ENCODE measurements around the gene PSKH1.

PSKH1 gene

DNA sequence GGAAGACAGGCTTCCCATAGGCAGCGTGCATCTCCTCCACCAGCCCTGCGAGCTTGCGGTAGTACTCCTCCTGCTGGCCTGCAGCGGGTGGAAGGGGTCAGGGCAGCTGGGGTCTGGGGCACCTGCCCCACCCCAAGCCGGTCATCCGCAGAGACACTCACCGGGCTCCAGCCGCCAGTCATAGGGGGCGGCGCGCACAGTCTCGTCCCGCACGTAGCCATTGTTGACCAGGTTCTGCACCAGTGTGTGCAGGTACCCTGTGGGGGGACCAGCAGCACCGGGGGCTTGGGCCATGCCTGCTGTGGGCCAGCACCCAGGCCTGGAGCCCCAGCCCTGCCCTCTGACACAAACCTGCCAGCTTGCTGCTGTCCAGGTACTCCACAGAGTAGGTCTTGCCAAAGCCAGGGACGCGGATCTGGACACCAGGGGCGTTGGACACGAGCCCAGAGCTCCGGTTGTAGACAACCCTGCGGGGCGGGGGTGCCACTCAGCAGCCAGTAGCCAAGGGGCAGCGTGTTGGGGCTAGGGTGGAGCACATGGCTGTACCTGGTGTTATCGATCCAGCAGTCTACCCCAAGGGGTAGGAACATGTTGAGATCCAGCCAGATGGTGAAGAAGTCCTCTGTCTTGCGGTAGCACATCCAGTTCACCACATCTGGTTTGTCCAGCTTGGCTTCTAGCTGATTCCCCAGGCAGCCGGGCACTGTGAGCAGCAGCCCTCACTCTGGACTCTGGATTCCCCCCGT is 49.6 kb downstream of the PSKH1 start:
- no peak for DNase-seq

DNA sequence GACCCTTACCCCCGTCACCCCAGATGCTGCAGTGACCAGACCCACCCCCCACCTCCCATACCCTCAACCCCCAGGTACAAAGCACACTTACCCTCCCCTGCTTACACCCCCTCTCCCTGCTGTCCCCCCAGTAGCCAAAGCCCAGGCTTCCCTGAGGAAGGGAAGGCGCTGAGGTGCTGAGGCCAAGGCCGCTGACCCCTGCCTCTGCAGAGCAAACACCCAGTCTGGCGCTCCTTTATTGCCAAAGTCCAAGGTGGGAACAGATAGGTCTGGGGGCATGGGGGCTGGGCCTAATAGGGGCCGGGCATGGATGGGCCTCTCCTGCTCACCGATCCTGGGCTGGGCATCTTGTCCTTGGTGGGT is 50.2 kb downstream of the PSKH1 start:
- no peak for DNase-seq

DNA sequence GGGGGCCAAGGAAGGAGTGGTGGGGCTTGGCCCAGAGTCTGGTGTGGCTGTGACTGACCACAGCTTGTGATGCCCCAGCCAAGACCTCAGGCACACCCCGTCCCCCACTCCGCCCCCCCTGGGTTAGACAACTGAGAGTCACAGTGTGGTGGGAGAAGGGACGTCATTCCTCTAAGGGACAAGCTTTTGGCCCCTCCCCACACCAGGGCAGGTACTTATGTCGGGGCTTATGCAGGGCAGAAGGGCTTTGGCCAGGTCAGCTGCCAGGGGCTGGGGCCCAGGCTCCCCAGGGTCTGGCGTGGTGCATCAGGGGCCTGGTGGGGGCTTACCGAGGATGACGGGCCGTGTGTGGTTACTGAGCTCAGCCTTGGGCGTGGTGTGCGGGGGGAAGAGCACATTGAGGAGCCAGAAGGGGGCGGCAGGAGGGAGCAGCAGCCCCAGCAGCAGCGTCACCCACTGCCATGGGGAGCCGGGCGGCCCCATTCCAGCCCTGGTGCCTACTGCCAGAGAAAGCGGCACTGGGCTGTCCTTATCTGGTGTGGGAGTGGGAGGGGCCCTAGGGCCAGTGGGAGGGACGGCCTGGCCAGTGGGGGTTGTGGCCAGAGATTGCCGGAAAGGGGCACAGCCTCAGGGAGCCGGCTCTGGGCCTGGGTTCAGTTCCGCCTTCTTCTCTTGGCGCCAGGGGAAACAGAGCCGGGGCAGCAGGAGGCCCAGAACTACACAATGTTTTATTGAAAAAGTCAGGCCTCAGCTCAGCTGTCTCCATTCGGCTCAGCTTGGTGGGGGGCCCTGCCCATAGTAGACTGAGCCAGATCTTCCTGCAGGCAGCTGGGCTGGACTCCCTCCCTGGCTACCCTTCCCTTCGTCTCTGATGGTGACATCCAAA is 50.8 kb downstream of the PSKH1 start, which contains the start of gene LCAT:
LCAT (minus strand) TSS at position 502 of the 886 bp plus-strand sequence; CDS start at position 483, 19 bp downstream.
- no peak for DNase-seq

DNA sequence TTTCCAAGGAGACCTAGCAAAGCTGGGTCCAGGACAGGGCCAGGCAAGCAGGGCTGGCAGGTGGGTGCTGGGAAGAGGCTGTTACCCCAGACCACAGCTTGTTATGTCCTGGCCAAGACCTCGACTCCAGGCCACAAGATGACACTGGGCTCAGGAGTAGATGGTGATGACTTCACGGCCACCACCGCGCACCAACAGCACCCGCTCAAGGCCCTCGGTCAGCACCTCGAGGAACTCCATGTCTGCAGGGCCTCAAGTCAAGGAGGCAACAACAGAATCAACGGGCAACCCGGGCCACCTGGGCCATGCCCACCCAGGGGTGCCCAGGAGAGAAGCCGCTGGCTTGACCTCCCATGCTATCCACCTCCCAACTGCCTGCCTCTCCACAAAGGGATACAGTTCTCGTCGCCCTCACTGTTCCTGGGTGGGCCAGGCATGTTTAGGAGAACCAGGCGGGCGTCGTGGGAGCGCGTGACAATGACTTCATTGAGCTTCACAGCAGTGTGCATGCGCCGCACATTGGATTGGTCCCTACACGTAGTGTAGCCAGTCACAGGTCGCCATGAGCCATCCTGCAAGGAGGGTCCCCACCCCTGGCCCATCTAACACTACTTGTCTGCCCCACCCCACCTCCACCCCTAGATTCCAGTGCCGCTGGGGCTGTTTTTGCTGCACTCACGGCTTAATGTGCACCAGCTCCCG is 51.8 kb downstream of the PSKH1 start:
- DNase-seq = no peak

DNA sequence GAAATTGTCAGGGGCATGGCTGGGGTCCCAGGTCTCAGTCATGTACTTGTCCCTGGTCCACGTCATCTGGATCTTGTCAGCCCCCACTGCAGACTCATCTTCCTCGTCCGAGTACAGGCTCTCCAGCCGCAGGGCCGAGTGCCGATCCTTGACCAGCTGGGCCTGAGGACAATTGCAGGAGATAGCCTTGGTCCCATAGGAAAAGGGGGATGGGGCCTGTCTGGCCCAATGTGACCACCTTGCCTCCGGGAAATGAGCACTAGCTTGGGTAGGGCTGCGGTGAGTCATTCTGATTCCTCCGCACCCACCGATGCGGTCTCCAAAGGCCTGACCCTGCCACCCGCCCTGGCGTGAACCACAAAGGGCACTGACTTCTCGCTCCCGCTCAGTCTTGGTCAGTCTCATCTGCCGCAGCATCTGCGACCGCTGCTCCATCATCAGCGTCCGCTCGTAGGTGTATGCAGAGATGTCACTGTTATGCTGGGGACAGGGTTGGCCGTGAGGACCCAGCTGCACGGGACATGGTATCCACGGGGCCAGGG is 52.4 kb downstream of the PSKH1 start:
- no peak for DNase-seq

DNA sequence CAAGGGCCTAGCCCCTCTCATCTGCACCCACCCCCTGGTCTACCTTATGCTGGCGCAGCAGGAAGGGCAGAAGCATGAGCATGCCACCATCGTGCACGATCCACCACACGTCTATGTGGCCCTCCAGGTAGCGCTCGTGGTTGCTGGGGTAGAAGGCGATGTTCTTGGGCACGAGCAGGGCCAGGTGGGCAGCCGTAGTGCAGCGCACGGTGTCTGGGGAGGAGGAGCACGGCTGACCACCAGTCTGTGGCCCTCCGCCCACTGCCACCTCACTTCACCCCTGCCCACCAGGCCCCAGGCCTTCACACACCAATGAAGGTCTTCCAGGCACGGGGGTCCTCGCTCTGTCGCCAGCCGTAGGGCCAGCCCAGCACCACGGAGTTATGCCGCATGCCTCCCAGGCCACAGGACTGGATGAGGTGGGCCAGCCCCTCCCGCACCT is 53.1 kb downstream of the PSKH1 start:
- no peak for DNase-seq

DNA sequence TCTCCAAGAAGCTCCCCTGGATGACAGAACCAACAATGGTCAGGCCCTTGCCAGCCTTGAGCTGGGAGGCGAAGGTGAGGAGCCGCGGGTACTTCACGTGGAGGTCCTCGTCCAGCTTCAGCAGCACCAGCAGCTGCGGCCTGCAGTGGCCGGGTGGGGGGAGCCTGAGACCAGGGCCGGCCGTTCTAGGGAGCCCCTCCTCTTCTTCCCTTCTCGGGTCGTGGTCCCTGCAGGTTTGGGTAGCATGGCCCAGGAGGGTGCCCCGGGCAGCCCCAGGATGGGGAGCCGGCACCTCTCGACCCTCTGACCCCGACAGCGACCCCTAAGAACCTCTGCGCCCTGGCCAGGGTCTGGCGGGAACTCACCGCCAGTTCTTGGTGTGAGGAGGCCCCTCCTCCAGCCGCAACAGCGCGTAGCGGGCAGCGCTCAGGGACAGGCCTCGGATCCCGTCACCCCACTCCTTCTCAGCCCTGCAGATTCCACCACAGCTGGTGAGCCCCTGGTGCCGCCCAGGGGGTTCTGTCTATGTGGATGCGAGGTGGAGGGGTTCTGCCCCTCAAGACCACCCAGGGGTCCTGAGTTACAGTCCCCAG is 54.0 kb downstream of the PSKH1 start:
- DNase-seq = no peak

DNA sequence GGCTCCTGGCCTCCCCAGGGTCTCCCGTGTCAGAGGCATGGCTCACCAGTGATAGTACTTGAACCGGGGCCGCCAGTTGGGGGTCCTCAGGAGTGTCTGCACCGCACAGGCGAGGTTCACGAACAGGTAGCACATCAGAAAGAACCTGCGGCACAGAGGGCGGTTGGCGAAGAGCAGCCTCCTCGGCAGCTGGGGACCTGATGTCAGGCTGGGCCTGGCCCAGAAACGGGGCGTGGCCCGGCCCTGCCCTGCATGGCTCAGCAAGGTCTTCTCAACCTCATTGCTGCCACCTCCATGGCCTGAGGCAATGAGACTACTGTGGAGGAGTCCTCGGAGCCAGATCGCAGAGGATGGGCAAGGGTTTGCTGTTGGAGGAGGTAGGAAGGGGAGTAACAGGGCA is 55.0 kb downstream of the PSKH1 start:
- no peak for DNase-seq

DNA sequence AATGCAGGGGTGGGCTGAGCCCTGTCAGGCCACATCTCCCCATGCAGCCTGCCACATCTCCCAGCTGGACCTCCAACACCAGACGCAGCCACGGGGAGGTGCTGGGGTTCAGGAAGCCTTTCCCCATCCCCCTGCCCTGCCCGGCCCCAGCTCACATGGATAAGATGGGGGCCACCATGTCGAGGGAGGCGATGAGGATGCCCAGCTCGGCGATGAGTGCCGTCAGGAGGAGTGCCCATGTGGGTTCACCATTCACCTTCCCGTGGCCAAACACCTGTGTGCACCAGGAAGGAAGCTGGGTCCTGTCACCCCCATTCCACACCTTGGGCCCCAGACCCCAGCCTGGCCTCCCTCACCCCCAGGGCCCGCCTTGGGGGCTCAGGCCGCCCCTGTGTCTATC is 56.6 kb downstream of the PSKH1 start:
- no peak for DNase-seq

DNA sequence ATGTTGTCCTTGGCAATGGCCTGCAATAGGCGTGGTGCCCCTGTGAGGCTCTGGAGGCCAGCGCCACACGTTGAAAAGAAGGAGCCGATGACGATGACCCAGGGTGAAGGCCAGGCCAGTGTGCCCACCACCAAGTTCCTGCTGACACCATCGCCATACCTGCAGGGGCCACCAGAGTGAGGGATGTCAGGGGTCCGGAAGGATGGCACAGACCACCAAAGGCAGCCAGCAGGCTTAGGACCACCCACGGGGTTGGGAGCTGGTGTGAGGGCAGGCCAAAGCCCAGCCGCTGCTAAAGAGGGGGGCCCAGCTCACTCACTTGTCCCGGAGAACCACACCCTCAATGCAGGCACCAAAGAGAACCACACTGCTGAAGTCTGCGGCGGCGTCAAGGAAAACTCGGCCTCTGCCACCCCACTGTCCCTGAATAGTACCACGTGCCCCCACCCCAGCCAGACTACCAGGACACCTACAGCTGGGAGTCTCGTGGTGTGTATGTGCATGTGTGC is 57.3 kb downstream of the PSKH1 start:
- DNase-seq = no peak

DNA sequence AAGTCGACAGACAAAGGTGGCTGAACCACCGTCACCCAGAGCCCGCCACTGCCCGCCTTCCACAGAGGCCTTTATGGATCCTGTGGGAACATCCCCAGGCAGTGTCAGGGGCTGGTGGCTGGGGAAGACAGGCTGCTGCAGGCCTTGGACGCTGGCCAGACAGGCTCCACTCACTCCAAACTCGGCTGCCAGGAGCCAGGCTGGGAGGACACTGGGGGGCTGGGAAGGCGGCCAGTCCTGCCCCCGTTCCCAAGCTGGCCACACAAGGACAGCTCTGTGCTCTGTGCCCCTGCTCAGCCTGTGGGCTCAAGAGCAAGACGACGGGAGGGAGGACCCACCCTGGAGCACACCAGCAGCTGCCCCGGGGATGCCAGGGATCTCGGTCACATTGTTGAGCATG is 58.4 kb downstream of the PSKH1 start:
- no peak for DNase-seq

DNA sequence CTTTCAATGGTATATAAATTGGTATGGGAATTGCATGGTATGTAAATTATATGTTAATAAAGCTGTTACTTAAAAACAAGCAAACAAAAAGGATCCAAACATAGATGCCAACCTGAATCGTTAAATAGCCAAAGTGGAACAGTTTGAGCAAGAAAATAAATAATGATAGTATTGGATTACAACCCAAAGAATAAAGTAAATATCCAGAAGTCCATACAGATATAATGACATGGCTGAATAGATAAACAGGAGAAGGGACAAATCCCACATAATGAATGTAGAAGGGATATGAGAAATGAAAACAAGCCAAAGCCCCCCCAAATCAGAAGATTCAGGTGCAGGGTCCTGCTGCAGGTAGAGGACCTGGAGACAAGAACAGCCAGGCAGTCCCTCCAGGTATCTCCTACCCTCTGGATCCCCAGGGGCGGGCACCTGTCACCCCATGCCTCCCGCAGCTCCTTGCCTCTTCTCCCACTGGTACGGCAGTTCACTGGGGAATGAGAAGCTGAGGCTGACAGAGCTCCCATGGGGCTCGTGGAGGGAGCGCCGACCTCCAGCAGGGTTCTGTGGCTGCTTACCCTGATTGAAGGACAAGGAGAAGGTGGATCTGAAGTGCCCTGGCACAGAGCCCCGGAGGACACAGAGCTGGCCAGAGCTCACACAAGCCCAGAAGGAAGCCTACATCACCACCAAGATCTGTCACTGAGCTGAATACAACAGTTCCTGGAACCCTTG is 60.8 kb downstream of the PSKH1 start:
- DNase-seq = no peak

DNA sequence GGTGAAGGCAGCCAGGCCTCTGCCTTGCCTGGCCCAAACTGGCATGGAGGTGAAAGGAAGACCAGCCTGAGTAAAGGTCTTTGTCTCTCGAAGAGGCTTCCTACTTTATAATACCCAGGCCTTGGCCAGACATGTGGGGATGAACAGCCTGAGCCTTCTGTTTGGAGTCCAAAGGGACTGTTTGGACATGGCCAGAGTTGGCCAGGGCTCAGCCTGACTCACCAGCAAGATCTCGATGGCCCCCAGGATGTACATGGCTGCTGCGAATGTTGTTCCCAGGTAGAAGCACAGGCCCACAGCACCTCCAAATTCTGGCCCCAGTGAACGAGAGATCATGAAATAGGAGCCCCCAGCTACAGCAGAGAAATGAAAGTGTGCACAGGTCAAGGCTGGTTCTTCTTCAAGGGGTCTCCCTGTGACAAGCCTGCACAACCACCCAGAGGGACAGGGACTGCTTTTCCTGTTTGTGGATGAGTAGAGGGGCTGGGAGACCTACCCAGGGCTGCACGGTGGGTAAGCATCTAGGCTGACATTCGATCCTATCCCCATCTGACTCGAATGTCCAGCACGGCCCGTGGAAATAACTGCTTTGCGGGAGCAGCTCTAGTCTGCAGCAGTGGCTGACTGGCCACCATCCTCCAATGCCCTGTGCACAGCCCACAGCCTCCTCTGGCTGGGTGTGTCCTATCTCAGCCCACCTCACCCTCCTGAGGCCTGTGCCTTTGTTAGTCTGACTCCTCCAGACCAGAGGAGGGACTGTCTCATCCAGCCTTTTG is 61.6 kb downstream of the PSKH1 start:
- no peak for DNase-seq

DNA sequence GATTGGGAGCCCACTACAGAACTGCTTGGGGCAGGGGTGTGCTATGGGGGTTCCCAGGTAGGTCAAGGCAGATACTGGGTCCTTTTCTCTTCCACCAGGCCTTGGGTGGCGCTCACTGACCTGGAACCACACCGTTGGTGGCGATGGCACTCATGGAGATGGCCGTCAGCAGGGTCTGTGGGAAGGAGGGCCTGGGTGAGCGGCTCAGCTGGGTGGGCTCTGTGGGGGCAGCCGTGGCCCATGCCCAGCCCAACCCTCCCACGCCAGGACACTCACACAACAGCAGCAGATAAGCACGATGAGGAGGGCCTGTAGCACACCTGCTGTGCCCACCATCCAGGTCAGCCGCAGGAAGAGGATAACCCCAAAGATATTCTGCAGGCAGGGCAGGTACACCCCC is 64.6 kb downstream of the PSKH1 start:
- no peak for DNase-seq

DNA sequence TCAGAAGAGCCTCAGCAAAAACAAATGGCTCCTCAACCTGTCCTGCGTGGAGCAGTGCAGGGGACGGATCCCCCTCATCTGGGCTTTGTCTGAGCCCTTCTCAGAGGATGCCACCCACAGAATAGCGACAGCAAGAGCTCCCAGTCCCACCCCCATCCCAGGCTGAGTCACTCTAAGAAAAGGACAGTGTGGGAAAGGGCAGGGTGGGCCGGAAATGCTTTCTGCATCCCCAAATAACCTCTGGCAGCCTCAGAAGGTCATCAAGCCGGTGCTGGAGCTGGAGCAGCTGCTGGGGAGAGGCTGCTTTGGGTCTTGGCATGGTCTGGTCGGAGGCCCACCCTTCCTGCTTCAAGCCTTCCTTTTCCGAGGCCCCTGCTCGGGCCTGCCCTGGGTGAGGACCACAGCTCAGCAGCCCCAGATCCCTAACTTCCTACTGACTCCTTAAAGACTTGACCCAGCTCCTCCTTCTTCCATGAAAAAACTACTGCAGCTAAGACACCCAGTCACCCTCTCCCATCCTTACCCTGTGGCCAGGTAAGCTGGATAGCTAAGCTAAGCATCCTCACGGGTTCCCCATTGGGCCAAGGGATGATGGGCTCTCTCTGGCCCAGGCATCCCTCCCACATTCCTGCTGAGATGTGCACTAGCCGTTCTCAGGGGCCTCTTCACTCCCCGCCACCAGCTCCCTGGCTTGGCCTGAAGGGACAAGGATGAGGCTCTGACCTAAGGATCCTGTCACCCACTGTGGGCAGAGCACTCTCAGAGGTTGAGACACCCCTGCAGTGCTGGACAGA is 66.7 kb downstream of the PSKH1 start:
- no peak for DNase-seq

DNA sequence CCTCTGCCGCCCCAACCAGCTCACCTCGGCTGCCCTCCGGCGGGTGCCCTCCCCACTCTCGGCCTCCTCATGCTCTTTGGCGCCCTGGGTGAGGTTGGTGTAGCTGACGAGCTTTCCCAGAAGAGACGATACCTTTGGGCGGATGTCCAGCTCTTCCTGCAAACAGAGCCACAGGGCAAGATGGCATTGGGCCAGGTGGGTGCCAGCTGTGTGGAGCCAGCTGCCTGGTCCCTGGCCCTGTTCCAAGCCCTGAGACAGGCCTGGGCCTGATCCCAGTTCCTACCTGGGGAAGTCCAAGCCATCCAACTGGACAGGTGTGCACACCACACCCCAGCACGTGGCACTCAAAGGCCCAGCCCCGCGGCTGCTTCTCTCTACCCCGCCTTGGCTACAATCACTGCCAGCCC is 68.5 kb downstream of the PSKH1 start:
- DNase-seq = no peak

DNA sequence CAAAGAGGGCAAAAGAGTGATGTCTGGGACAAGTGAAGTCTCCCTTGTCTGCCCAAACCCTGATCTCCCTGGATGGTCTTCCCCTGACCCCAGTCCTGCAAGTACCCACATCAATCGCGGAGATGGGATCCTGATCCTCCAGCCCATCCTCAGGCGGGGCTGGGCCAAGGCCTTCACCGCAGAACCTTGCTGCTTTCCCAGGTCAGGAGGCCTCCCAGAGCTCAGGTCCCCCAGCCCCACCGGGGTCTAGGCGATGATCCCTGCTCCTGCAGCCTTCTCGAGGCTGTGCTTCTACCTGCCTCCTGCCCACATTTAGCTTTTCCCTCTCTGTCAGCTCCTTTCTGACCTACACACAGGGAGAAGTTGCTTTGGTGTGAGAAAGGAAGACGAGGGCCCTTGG is 69.1 kb downstream of the PSKH1 start:
- DNase-seq = no peak

DNA sequence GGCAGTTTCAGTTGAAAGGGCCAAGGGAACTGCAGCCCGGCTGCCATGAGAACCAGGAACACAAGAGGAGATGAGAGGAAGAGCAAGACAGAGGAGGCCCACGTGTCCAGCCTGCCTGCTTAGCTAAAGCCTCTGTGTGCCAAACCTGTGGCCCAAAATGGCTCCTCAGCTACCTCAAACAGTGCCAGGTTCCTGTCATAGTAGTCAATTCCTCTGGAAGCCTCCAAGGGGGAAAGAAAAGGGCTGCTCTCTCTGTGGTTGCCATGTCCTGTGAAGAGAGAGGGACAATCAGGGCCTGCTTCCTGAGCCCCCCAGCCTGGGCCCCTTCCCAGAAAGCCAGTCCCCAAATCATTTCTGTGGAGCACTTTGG is 70.2 kb downstream of the PSKH1 start:
- no peak for DNase-seq

DNA sequence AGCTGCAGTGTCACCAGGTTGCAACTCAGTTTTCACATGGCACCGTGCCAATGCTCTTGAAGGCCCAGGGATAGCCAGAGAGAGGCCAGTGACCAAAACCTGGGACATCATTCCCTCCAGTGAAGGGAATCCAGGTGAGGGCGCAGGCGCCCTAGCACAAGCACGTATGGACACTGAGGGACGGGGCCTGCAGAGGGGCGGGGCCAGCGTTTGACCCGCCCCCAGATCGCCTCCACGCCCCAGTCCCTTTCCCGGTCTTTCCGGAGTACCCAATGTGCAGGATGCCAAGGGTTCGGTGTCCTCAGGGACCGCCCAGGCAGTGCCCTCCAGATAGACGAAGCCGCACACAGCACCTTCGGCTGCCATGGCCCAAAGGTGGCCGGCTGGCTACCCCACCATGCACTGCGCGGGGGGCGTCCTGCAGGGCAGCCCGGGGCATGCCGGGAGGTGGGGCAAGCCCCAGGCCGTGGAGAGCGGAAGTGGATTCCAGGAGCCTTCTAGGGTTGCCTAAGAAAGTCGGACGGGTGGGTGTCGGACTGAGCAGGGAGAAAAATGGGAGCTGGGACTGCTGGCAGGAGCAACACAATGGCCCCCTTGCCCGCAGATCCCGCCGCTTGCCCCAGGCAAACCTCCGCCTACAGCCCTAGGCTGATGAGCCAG is 70.7 kb downstream of the PSKH1 start:
- DNase-seq = no peak
